NCI-H128 (cell line): ENCODE results near the gene TP63.
A peak's percentile ranks its signal among the peaks of the same experiment; 100 is the strongest.

Experiments used
- DNase-seq: peaks from one replicate; lab custom pipeline; 2025; ENCODE audit not compliant: unreplicated experiment; lab: John Stamatoyannopoulos, UW

The TP63 gene

DNA sequence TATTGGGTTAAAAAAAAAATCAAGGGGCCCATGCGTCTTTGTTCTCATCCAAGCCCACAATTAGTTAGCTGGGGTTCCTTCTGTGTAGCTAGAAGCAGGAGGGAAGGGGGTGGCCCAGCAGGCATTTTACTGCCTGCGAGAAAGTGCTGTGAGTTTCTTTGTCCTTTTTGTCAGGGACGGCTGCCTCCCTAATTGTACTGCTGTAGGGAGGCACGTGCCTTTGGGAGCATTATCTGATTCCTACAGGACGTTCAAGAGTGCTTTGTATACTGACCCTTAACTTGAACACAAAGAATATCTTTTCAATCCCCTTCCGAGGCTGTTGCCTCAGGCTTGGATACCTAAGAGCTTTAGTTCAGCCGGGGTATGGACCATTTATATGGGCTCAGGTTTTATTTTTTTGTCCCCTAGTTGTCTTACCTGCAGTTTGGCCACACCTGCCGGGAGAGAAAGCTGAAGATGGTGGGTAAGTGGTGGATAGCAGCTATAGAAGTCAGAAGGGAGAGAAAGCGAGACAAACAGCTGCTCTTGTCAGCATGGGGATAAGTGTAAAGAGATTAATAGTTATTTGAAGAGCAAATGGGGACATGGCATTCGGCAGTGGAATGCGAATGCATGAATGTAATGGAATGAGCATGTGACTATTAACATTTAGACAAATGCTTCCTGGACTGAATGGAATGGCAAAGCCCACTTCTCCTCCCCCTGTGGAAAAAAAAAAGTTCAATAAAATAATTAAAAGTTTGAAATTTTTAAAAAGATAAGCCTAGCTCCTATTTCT lies 175.2 kb downstream of the TP63 start:
- peak; percentile 12 for DNase-seq

DNA sequence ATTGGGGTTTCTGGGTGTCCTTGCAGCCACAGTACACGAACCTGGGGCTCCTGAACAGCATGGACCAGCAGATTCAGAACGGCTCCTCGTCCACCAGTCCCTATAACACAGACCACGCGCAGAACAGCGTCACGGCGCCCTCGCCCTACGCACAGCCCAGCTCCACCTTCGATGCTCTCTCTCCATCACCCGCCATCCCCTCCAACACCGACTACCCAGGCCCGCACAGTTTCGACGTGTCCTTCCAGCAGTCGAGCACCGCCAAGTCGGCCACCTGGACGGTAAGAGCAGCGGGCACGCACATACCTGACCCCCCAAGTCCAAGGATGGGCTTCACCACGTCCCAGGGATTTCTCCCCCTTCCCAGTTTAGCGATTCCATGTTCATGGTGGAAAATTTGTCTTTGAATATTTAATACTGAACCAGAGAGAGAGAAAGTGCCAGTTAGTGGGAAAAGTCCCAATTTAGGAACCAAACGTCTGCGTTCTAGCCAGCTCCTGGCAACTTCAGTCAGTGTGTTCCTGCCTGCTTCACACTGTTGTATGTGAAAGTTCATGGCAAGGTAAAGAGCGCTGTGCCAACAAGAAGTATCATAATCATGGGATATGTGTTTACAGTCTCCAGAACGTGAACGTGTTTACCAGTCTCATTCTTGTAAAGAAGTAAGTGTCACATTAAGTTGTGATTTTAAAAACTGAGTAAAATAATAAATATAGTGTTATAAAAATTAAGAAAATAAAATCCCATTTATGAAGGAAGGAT lies 177.2 kb downstream of the TP63 start:
- DNase-seq = no peak

DNA sequence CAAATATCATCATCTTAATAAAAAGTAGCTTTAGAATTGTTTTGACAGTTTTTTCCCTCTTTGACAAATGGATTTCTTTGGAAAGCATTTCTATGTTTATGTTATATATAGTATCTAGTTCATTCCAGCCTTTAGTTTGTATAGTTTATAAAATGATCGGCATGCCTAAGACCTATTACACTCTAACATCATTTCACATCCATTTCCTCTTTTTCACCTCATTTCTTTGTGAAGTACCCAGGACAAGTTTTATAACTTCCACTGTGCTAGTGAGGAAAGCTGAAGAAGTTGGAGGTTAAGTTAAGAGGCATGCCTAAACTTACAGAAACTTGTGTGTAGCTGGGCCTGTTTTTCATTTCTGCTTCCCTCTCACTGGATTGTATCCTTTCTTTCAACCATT lies 178.4 kb downstream of the TP63 start:
- no peak for DNase-seq

DNA sequence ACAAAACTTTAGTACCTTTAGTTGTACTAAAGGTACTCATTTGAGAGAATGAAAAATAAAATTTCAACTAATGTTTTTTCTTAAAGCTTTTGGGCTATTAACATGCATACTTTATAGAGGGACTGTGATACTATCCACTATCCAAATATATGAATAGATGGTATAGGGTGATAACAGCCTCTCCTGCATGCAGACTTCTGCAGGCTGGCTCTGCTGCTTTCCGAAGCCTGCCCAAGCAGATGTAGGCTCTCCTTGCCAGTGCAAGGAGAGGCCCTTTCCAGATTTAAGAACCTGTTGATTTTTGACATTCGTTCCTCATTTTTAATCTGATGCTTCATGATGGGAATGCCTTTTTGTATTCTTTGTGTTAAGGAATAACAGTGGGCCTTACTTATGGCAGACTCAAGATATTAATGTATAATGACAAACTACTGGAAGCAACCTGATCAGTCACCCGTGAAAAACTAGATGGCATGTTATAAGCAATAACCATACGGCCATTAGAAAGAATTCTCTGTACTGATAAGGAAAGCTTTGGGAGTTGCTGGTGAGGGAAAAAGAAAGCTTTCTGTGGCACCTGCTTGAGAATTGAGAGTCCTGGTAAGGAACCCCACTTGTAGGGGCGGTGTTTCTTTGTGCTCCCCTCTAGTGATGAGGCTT lies 181.7 kb downstream of the TP63 start:
- DNase-seq = no peak

DNA sequence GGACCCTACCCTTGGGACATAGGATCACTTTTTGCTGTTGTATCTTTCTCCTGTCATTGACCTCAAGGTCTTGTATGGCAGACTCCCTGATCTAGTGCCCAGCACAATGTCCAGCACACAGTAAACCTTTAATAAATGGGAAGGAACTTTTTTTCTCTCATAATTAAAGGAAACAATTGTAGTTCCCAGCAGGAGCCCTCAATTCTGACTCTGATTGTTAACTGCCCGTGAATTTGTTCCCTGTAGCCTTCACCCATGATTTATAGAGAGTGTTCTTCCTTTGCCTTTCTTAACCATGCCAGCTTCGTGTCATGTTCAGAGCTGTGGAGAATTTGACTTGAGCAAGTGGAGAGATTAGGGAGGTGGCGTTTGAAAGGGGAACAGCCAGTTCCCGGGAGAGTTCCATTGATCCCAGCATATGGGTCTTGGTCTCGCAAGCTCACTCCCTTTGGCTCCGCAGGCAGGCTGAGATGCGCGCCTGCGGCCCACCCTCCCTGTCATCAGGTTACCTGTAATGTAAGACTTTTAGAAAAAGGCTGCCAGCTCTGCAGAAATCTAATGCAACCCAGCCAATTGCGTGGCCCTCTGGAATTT lies 182.6 kb downstream of the TP63 start:
- no peak for DNase-seq

DNA sequence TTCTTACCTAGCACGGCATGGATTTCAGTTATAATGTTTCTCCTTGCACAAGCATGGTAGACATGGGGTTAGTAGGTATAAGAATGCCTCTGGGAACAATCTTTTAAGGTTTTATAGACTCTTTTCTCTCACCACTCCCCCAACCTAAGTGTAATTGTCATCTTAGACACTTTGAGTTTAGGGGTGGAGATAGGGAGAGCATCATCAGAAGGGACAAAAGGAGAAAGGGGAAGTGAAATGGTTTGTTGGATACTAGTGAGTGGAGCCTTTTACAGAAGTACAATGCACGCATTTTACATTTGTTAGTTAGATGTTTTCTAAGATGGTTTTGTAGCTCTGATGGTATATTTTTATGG lies 189.2 kb downstream of the TP63 start:
- DNase-seq = no peak

DNA sequence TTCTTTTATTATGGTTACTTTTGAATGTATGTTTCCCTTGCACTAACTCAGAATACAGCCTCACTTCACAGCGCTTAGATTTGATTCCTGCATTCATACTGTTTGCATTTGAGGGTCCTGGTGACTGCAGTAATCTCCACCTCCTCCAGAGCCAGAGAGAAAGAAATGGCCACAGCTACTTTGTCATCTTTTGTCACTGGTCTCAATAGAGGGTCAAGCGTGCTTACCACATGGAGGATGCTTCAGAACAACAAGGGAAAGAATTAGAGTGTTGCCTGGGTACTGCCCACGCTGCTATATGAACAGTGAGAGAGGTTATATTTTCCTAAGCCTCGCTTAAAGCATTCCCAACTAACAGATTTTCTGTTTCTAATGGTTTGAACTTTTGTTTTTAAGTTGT lies 190.1 kb downstream of the TP63 start:
- no peak for DNase-seq

DNA sequence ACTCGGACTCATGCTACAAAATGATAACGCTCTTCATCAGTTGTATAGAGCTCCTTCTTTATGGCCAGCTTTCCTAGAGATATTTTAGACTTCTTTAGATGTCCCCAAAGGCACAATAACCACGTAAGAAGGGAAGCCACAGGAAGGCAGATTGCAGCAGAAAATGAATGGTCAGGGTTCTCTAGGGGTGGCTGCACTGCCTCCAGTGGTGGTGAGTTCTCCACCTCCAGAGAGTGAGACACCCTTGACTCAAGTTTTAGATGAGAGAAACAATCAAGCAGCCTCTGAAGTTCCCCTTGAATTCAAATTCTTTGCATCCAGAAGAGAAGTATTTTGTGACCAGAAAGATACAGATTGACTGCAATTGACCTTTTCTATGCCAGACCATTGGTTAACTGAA lies 191.5 kb downstream of the TP63 start:
- no peak for DNase-seq

DNA sequence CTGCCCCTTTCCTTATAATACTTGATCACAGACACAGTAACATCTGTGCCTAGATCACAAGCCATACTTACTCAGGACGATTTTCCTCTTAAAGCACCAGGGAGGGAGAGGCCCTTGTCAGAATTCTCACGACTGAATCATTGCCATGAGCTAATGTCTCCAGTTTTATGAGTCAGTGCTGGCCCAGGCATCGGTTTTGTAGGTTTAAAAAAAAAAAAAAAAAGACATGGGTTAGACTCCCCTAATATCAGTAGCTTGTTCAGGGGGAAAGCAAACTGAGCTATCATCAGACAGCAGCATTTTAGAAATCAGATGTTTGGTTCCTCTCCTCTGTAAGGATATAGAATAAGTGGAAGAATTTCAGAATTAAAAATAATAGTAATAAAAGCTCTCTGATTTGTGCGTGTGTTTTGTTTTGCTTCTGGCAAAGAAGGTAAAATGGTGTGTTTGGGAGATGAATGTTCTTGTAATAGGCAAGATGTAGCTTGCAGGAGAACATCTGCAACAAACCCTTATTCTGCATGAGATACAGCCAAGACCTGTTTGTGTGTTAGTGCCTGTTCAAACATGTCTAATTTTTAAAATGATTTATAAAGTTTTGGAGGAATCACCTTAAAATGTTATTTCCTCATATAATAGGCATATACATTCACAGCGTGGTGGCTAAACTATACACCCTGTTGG lies 193.6 kb downstream of the TP63 start:
- no peak for DNase-seq

DNA sequence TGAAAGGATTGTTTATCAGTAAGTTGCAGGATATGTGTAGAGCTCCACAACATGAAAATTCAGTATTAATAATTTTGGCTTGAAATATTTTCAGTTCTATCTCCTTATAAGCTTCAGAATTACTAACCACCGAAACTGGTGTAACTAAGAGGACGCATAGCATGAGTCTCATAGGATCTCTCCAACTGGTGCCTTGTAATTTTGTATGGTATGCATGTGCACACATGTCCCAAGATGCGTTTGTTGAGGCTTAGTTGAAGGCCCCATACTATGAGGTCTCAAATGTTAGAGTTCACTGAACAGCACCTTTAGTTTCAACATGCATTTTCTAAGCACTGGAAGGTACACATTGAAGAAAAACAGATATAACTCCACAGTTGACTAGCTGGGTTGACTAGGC lies 195.4 kb downstream of the TP63 start:
- no peak for DNase-seq

DNA sequence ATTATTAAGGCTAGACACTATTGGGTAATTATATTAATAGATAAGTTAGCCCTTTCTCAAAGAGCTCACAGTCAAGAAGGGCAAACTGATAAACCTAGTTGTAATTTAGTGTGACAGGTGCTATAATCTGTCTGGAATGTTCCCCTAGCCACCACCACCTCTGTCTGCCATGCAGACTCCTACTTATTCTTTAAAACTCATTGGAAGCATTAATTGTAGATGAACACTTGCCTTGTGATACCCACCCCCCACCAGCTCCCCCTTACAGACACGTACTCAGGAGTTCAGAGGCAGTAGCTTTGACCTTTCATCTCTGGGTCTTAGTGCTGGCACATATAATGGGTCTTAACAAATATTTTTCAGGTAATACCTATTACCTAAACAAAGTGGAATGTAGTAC lies 195.9 kb downstream of the TP63 start:
- no peak for DNase-seq

DNA sequence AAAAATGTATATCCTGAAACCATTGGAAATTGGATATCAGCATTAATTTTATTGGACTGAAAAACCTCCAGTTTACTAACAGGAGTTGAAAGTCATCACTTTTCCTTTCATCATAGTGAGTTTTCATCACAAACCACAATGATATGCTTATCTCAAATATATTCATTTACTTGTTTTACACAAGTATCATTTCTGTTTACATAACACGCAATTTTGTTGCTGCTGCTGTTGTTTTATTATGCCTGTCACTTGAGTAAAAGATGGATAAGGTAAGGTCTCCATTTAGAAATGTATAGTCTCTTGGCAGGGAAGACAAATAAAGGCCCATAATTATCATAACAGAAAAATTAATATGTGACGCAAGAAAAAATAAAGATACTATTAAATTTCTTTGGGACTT lies 199.2 kb downstream of the TP63 start:
- no peak for DNase-seq

DNA sequence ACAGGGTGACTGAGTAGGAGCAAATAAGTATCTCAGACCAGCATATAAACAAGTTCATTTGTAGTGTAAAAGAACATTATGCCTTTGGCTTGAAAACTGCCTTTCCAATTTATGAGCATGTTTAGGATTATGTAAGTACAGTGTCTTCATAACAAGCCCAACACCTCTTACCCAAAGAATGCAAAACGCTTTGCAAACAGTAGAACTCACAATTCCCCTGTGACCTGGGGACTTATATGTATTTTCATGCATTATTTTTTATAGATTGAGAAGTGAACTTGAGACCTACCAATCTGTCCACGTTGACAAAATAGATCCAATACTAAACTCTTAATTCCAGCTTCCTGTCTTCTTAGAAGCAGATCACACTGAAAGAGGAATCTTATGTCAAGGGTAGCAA lies 202.1 kb downstream of the TP63 start:
- no peak for DNase-seq

DNA sequence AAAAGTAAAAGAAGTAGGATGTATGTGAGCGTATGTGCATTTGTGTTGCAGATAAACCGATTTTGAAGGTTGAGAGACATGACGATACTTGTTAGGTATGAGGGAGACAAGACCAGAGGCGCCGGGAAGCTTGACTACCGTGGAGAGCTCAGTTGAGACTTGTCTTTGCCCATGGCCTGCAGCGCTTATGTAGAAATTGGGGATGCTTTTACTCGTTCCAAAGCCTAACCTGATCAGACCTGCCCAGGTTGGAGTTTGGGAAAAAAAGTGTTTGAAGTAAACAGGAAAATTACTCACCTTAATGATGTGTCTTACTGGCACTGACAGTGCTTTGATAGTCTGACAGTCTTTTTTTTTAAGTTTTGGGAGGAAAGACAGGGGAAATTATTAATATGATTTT lies 202.8 kb downstream of the TP63 start:
- DNase-seq = no peak

DNA sequence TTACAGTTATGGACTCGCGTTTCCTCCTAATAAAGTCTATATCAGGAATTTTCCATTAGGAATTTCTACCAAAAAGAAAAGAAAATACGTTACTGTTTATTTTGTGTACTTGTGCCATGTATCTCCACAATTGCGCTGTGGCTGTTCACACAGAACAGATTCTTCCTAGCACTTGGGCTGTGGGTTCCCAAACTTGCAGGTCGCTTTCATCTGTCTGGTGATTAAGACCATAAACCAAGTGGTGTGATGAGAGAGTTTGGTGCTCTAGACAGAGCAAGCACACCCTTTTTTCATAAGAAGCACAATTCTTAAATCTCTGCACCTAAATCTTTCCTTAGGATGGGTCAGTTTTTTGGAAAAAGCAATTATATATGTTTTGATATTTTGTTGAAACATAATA lies 203.3 kb downstream of the TP63 start:
- no peak for DNase-seq

DNA sequence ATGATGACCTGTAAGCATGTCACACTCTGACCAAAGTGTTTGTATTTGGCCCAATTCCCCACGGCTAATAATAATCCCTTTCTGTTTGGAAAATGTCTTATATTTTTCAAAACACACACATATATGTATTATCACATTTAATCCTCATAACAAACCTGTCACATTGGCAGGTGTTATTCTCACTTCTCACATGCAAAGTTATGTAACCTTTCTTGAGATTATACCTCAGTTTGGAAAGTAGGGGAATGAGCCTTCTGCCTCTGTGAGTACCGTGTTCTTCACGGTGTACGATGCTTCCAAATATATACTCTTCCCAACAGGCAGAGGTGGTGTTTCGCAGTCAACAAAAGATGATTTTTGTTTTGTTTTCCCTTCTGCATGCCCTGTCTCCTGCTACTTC lies 205.6 kb downstream of the TP63 start:
- no peak for DNase-seq

DNA sequence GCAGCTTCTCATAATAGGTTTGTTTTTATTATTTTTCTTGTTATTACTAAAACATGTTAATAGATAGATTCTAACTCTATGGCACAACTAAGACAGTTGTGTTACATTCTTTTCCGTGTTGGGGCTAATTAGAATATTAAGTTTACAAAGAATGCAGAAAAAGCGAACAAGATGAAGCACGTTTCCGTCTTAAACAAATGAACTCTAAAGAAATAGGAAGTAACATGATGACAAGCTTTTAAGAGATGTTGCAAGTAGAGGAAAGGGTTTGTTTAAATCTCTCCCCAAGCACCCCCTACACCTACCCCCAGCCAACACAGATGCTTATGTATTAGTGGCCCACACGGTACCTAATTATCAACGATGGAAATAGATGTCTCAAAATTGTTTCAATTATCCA lies 207.1 kb downstream of the TP63 start:
- DNase-seq = no peak

DNA sequence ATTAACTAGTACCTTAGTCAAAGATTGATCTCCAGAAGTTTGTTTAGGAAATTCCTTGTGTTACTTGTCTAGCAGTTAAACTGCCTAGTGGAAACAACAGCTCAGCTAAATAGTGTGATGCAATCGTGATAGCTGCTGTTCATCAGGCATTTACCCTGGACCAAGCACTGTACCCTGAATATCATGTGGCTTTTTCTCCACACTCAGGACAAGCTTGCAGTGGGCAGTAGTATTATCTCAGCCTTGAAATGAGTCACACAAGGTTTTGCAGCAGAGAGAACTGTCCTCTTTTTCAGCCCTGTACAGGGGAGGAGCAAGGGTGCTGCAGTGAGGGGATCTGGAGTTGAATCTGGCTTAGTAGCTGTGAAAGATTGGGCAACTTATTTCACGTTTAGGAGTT lies 208.4 kb downstream of the TP63 start:
- DNase-seq = no peak

DNA sequence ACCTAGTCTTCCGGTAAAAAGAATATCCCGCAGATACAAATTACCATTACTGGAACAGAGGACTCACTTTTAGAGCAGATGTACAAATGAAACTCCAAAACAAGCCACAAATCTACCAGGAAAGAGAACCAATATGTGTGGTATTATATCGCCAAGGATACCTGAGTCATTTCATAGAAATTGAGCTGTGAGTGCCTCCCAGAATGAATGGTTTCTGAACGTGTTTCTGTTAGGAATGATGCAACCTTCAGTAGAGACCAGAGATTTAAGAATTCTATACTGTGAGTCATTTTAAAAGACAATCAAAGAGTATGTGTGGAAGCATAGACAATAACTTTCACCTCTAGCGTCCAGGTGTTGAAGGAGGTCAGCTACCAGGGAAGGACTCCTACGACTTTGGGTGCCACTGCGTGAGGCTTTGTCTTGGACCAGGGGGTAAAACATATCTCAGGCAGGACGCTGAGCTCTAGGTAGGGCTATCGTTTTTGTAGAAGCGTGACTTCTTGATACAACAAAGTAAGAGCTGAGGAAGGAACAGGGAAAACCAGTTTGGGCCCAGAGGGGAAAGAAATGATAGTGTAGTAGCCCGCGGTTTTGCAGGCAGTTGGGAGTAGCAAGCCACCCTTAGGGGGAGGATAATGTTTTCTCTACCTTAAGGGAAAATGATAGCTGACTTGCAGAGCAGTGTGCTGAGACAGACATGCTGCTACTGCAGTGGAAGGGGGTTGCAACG lies 210.4 kb downstream of the TP63 start:
- no peak for DNase-seq

DNA sequence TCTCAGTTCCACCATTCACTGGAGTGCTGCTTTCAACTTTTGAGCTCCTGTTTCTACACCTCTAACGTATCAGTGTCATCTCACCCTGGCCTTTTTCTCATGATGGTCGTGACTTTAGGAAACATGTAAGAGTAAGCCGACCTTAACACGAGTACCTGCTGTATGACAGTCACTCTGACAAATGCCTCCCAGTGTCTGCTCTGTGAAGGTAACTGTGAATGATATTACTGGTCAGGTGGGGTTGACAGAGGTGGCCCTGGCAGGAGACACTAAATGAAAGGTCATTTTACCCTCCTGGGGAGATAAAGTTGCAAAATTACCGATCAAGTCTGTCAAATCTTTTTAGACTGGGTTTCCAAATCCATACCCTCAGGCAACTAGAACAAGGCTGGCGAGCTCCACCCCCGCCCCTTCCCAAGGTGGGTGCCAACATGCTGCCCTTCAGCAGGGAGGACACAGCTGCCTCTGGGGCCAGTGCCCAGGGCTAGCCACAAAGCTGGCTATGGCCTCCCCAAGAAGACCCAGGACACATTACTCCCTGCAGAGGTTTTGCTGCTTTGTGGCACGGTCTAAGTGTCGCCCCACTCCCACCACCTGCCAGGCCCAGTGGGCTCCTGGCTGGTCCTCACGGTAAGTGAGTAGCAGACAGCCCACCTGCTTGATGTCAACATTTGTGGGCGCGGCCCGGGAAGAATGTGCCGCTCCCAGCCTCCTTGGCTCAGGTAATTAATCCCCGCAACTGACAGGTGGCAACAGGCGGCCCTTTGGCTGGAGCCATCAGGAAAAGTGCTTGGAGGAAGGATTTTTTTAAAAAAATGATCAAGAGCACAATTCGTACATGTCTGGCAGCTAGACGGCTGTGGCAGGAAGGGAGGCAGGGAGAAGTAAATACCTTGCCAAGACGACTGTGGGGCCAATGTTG lies 211.8 kb downstream of the TP63 start:
- DNase-seq = no peak
